B cell (primary cell): ENCODE data around the gene FKBP7.

Source experiments
- CTCF ChIP-seq: fragments of 200-600 bp; IDR thresholded peaks from one replicate; pipeline ENCODE4 v1.8.0; 2022; ENCODE audit warnings: antibody characterized with exemption, mild to moderate bottlenecking
- EZH2 ChIP-seq: IDR thresholded peaks from 2 replicates; pipeline ENCODE4 v1.6.1; 2012; ENCODE audit warnings: borderline replicate concordance, low read depth, mild to moderate bottlenecking, moderate library complexity, low read length; ENCODE audit not compliant: insufficient read depth, poor library complexity, severe bottlenecking

GRCh38 chr2:178510384-178510783, 32.0 kb upstream of the FKBP7 start:
- TF ChIP-seq CTCF (no peak), EZH2 (no peak)
